Heart left ventricle (tissue), 16 donors: ENCODE data around the gene PUM1. TPM values are rescaled to one million over a fixed set of nuclear protein-coding genes. Genes with fewer than 3 reads are reported as not detected.

ENCODE experiments used
- ATAC-seq, 4 donors: fragments of 200-7000 bp; cut with Tn5 transposase; one replicate each; pipeline ENCODE4 v1.9.1; 2020 to 2022; ENCODE audit warnings: moderate library complexity in 4 of 4, mild to moderate bottlenecking in 3 of 4, moderate number of reproducible peaks in 1 of 4
- DNase-seq, 5 donors: peaks; one replicate each; pipeline ENCODE4 v3.0.0-alpha.2; 2020
- H3K27ac ChIP-seq, 12 donors: fragments of 200-600 bp; sonication (generic) in 4 of 12; one replicate each; pipeline versions ENCODE4 v1.5.0 to v1.8.0; 2016 to 2022; ENCODE audit warnings: mild to moderate bottlenecking in 2 of 12
- H3K27me3 ChIP-seq, 9 donors: fragments of 200-600 bp; sonication (generic) in 2 of 9; one replicate each; pipeline versions ENCODE4 v1.5.1 to v1.8.0; 2016 to 2022; ENCODE audit warnings: mild to moderate bottlenecking in 3 of 9
- H3K36me3 ChIP-seq, 9 donors: fragments of 200-600 bp; sonication (generic) in 2 of 9; one replicate each; pipeline versions ENCODE4 v1.5.0 to v1.8.0; 2018 to 2022; ENCODE audit warnings: mild to moderate bottlenecking in 2 of 9
- H3K4me1 ChIP-seq, 12 donors: fragments of 200-600 bp; sonication (generic) in 4 of 12; one replicate each; pipeline versions ENCODE4 v1.5.0 to v1.8.0; 2016 to 2022; ENCODE audit warnings: mild to moderate bottlenecking in 3 of 12
- H3K4me3 ChIP-seq, 12 donors: fragments of 200-600 bp; sonication (generic) in 4 of 12; one replicate each; pipeline versions ENCODE4 v1.5.0 to v1.8.0; 2017 to 2022; ENCODE audit warnings: mild to moderate bottlenecking in 9 of 12, moderate library complexity in 4 of 12
- H3K9me3 ChIP-seq, 12 donors: fragments of 200-600 bp; sonication (generic) in 4 of 12; one replicate each; pipeline versions ENCODE4 v1.5.0 to v1.8.0; 2016 to 2022; ENCODE audit warnings: mild to moderate bottlenecking in 1 of 12
- CTCF ChIP-seq, 12 donors: fragments of 200-600 bp; sonication (generic) in 4 of 12; IDR thresholded peaks; one replicate each; pipeline versions ENCODE4 v1.5.0 to v1.8.0; 2018 to 2022; ENCODE audit warnings: antibody characterized with exemption in 12 of 12, mild to moderate bottlenecking in 5 of 12
- POLR2A ChIP-seq, 2 donors: fragments of 450-650 bp; IDR thresholded peaks; one replicate each; pipeline ENCODE4 v1.6.1; 2017; ENCODE audit warnings: antibody characterized with exemption in 2 of 2, mild to moderate bottlenecking in 2 of 2, moderate library complexity in 2 of 2
- WGBS, 4 donors: extraction: QIAGEN DNeasy Blood & Tissue Kit in 2 of 4; methylation state at CpG; one replicate each; pipeline versions ENCODE4 v1.1.5 to v1.1.7; 2013 to 2018; 5-methylcytosine and 5-hydroxymethylcytosine counted together
- intact Hi-C, 10 donors: fragments of 100-400 bp; cut with DNase I; formaldehyde crosslinking; loops; one replicate each; pipeline versions ENCODE4 v1.11.1 to v1.14.2; 2022
- polyA plus RNA-seq, 2 donors: library from polyadenylated mRNA; stranded (reverse); fragments of 200-250 nt; gene quantifications; one replicate each; pipeline ENCODE4 v1.2.3, GENCODE V29; 2013
- total RNA-seq, 9 donors: library from RNA; depleted of rRNA in 2 of 9; stranded (reverse); fragments of >200 nt in 2 of 9; fragmentation: NEBNext Ultra II Directional in 3 of 9; extraction: Animal tissue kit (Norgen Biotek cat#: 25700) in 3 of 9; gene quantifications; one replicate each; pipeline versions ENCODE4 v1.1.0 to v1.2.4, GENCODE V29; 2016 to 2023
- donor health status: ischemic (EF 13 %, LVEDD 7.1; RV severe dilation, severe dysfunction).
- donor health status: healthy with polysubstance abuse.
- donor health status: DM: no; HTN: yes; CAD: no.
- donor health status: DM: no; HTN: no; CAD: no.
- donor health status: ischemic (EF 25% LVEDD 6.9; RV normal size, moderate dysfunction).
- donor health status: ischemic (EF 25% LVEDD 5.7; RV mildly dilated, moderate dysfunction).
- donor health status: healthy.
- donor health status: DM: yes; HTN: yes; CAD: no.
- donor health status: ischemic (EF 35%, LVEDD 5.7; RV mildly dilated, moderate dysfunction).
- donor health status: nonischemic (EF 11% LVEDD 7.7; RV severe dilation, severe dysfunction).
- donor health status: DM: yes; HTN: yes; CAD: no.
- donor health status: PGD.
- donor health status: ischemic (EF 29% LVEDD 5.4; RV normal size, mild dysfunction).
- donor health status: nonischemic (EF 23%, LVEDD 6.1; RV moderate dilation, normal function).

The PUM1 gene
- total and polyA plus RNA-seq, 11 donors: 19.2 to 96.3 (median 70.7) TPM

GRCh38 chr1:31038360-31038759 is 27.2 kb downstream of the PUM1 start:
- Histone ChIP-seq H3K9me3 (no peaks in the 10 kb centered on the region), H3K27ac (no peak overlapping the region), H3K27me3 (no peaks in the 10 kb centered on the region), H3K4me3 (no peak overlapping the region), H3K4me1 (peaks cover 0 to 80% (median 42%) of the 10 kb centered on the region in 12 donors), H3K36me3 (peaks cover 0 to 23% (median 7%) of the 10 kb centered on the region in 9 donors)
- WGBS, 4 donors: 72 to 76% (median 74%) methylated on average over 5 of the region's 5 CpGs
- TF ChIP-seq POLR2A (IDR thresholded peaks at IDR 0.05) (no peak), CTCF (IDR thresholded peaks at IDR 0.05) (no peak)
- ATAC-seq (no peak), DNase-seq (no peak)
- intact Hi-C loops: no loop called here

DNA sequence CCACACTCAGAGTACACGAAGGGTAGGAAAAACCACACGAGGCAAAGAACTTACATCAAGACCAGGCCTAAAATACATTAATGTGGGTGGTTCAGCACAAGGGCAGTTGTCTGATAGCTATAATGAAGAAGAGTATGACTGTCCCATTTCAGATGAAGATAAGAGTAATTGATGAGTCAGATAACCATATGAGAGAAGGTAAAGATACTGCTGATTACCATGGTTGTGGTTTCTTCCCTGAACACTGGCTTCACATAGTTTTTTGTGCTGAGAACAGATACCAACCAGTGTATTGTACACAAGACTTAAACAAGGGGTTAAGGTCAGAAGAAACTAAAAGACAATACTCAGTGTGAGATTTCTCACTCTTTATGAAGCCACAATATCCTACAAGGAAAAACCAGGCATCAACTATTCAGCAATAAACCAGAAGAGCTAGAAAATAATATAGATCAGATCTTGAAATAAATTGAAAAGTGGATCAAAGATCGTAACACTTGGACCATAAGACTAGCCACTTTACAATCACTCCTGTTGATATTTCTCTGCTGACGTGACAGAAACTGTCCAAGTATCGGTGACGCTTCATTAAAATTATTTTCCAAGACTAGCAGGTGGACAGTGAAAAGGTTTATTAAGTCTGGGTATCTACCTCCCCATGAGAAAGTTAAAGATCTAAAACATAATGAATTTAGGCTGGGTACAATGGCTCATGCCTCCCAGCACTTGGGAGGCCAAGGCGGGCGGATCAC is 28.6 kb downstream of the PUM1 start:
- Histone ChIP-seq H3K27me3 (no peaks in the 10 kb centered on the region), H3K27ac (no peak overlapping the region), H3K36me3 (peaks cover 0 to 12% (median 0%) of the 10 kb centered on the region in 9 donors), H3K4me3 (no peak overlapping the region), H3K9me3 (no peaks in the 10 kb centered on the region), H3K4me1 (peaks cover 0 to 76% (median 43%) of the 10 kb centered on the region in 12 donors)
- ATAC-seq (no peak), DNase-seq (no peak)
- intact Hi-C loops: no loop called here
- TF ChIP-seq POLR2A (IDR thresholded peaks at IDR 0.05): no peak
- TF ChIP-seq CTCF (IDR thresholded peaks at IDR 0.05): no peak
- WGBS, 4 donors: 79 to 83% (median 80%) methylated on average over 8 of the region's 8 CpGs

- peaks cover 0 to 66% (median 39%) of the 10 kb centered on the region in 12 donors for H3K4me1 ChIP-seq
- H3K27me3 ChIP-seq: no peaks in the 10 kb centered on the region
- 89 to 95% (median 91%) methylated on average over 5 of the region's 5 CpGs for WGBS, 4 donors
- peaks cover 0 to 7% (median 0%) of the 10 kb centered on the region in 9 donors for H3K36me3 ChIP-seq
- ATAC-seq (no peak), DNase-seq (no peak)
- H3K9me3 ChIP-seq: no peaks in the 10 kb centered on the region
- no peak overlapping the region for H3K27ac ChIP-seq
- intact Hi-C loops: no loop called here
- no peak overlapping the region for H3K4me3 ChIP-seq
- TF ChIP-seq CTCF (IDR thresholded peaks at IDR 0.05) (no peak), POLR2A (IDR thresholded peaks at IDR 0.05) (no peak)
Measured at GRCh38 chr1:31033598-31033997, 31.9 kb downstream of the PUM1 start.

DNA sequence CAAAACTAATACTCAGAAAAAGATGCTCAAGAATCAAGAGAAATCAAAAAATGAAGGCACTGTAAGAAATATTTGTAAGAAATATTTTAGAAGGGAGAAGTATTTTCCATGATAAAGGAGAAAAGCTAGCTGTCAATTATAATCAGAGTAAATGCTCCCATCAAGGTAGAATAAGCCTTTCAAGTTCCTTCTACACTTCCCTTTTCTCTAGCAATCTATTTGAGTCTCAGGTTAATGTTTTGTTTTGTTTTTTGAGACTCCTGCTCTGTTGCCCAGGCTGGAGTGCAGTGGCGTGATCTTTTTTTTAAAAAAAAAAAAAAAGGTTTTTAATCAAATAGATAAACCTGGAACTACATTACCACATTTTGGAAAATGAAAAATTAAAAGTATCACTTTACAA is 33.3 kb downstream of the PUM1 start:
- no peak overlapping the region for H3K27ac ChIP-seq
- WGBS, 4 donors: 94 to 98% (median 97%) methylated on average over 1 of the region's 1 CpG
- intact Hi-C loops: no loop called here
- peaks cover 0 to 11% (median 0%) of the 10 kb centered on the region in 9 donors for H3K36me3 ChIP-seq
- no peaks in the 10 kb centered on the region for H3K27me3 ChIP-seq
- DNase-seq (no peak), ATAC-seq (no peak)
- TF ChIP-seq CTCF (IDR thresholded peaks at IDR 0.05): no peak
- TF ChIP-seq POLR2A (IDR thresholded peaks at IDR 0.05): no peak
- H3K4me3 ChIP-seq: no peak overlapping the region
- H3K9me3 ChIP-seq: no peaks in the 10 kb centered on the region
- H3K4me1 ChIP-seq: peaks cover 7 to 75% (median 48%) of the 10 kb centered on the region in 12 donors
